ENCODE measurements around the gene NEDD1.

NEDD1 gene

DNA sequence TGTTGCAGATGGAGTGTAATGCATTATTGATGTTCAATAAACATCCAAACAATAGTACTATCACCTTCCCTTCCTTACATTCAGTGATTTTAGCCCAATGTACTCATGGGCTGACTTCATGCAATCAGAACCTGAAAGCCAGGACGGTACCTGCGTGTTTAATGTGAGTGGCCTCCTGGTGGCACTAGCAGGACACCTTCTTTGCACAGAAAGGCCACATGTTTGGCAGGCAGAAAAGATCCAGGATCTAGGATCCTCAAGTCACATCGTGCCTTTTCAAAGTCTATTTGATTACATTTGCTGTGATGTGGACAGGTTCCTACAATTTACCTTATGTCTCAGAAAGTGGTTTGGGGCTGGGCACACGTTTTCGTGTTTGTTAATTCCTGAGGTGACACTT lies 82.9 kb downstream of the NEDD1 start:
- no peak overlapping the region for H3K27ac ChIP-seq (ENCODE audit: low read depth, low read length)
- no peaks in the 10 kb centered on the region for H3K27me3 ChIP-seq (ENCODE audit: control insufficient read depth, insufficient read depth, low read length)
- no peaks in the 10 kb centered on the region for H3K36me3 ChIP-seq (ENCODE audit: control insufficient read depth, insufficient read depth, low read length)
- H3K4me1 ChIP-seq (ENCODE audit: control insufficient read depth, insufficient read depth, low read length): no peaks in the 10 kb centered on the region
- H3K9ac ChIP-seq (ENCODE audit: low read length): no peak overlapping the region
- H3K4me3 ChIP-seq (ENCODE audit: low read length): no peak overlapping the region

- no peaks in the 10 kb centered on the region for H3K36me3 ChIP-seq (ENCODE audit: control insufficient read depth, insufficient read depth, low read length)
- no peak overlapping the region for H3K4me3 ChIP-seq (ENCODE audit: low read length)
- H3K4me1 ChIP-seq (ENCODE audit: control insufficient read depth, insufficient read depth, low read length): no peaks in the 10 kb centered on the region
- H3K27me3 ChIP-seq (ENCODE audit: control insufficient read depth, insufficient read depth, low read length): no peaks in the 10 kb centered on the region
- no peak overlapping the region for H3K9ac ChIP-seq (ENCODE audit: low read length)
- no peak overlapping the region for H3K27ac ChIP-seq (ENCODE audit: low read depth, low read length)
Measured at GRCh38 chr12:96994900-96995299, 87.8 kb downstream of the NEDD1 start.

- no peaks in the 10 kb centered on the region for H3K4me1 ChIP-seq (ENCODE audit: control insufficient read depth, insufficient read depth, low read length)
- no peak overlapping the region for H3K4me3 ChIP-seq (ENCODE audit: low read length)
- no peaks in the 10 kb centered on the region for H3K27me3 ChIP-seq (ENCODE audit: control insufficient read depth, insufficient read depth, low read length)
- no peaks in the 10 kb centered on the region for H3K36me3 ChIP-seq (ENCODE audit: control insufficient read depth, insufficient read depth, low read length)
- H3K9ac ChIP-seq (ENCODE audit: low read length): no peak overlapping the region
- H3K27ac ChIP-seq (ENCODE audit: low read depth, low read length): no peak overlapping the region
Measured at GRCh38 chr12:96995861-96996260, 88.8 kb downstream of the NEDD1 start.

DNA sequence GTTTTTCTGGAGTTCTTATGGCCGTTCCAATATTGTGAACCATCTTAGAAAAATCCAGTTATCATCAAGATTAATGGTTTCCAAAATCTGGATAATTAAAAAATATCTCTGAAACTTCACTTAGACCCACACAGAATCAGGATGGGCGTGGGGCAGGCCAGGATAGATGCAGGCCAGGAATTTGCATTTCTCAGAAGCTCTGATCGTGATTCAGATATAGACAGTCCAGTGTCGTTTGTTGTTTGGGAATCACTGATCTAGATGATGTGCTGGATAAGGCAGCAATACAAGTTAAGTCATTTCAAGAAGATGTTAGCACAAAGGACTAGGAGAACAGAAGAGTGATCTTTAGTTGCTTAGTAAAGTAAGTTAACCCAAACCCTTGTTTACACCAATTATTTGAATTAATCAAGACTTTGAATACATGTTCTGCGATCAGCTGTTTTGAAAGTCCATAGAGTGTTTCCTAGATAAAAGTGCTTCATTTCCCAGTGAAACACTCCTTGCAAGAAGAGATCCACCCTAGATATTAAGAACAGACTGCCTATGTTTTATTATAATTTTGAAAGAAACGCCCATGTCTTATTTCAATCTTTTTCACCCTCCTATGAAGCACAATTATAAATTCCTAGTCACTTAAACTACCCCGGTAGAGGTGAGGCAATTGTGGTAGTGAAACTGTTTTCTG lies 90.9 kb downstream of the NEDD1 start:
- H3K4me1 ChIP-seq (ENCODE audit: control insufficient read depth, insufficient read depth, low read length): no peaks in the 10 kb centered on the region

DNA sequence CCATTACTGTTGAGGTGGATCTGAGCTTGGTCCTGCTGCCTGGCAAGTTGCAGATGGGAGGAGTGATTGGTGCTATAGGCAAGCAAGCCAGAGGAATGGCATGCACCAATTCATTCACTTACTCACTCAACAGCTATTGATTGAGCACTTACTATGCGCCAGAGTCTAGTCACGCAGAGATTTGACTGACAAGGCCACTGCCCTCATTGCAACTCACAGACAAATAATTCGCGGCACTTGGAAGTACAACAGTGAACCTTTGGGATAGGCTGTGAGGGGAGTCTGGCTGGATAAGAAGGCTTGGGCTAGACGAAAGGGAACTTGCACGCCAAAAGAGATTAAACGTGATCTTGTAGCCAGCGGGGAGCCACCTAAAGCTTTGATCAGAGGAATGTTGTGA lies 96.2 kb downstream of the NEDD1 start:
- Histone ChIP-seq H3K4me1 (ENCODE audit: control insufficient read depth, insufficient read depth, low read length) (no peaks in the 10 kb centered on the region), H3K27me3 (ENCODE audit: control insufficient read depth, insufficient read depth, low read length) (no peaks in the 10 kb centered on the region), H3K27ac (ENCODE audit: low read depth, low read length) (no peak overlapping the region), H3K36me3 (ENCODE audit: control insufficient read depth, insufficient read depth, low read length) (no peaks in the 10 kb centered on the region), H3K4me3 (ENCODE audit: low read length) (no peak overlapping the region), H3K9ac (ENCODE audit: low read length) (no peak overlapping the region)

More for the DNA sequence above, 90.9 kb downstream of the NEDD1 start:
- Histone ChIP-seq H3K9ac (ENCODE audit: low read length) (no peak overlapping the region), H3K4me3 (ENCODE audit: low read length) (no peak overlapping the region), H3K36me3 (ENCODE audit: control insufficient read depth, insufficient read depth, low read length) (no peaks in the 10 kb centered on the region), H3K27me3 (ENCODE audit: control insufficient read depth, insufficient read depth, low read length) (no peaks in the 10 kb centered on the region), H3K27ac (ENCODE audit: low read depth, low read length) (no peak overlapping the region)
